ENCODE measurements around the gene SARDH. TPM values are rescaled to one million over a fixed set of nuclear protein-coding genes. Genes with fewer than 3 reads are reported as not detected.

SARDH gene
- total RNA-seq, 1 experiment from 2014 or later, result 5.3 TPM

DNA sequence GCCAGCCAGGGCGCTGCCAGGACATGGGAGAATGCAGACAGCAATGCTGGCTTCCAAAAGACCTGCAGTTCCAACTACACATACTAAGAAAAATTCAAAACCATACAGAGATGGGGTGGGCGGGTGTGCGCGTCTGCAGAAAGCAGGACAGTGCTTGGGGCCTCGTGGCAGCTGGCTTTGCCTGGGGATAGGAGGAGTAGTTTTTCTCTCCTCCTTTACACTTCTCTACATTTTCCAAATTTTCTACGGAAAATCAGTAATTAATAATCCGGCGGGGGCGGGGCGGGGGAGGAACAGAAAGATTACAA lies 43.6 kb upstream of the SARDH start:
- Histone ChIP-seq H4K8ac (replicated peaks; ENCODE audit: insufficient read length, low read depth, low read length) (no peak overlapping the region), H2BK20ac (ENCODE audit: low read depth, low read length, poor library complexity, severe bottlenecking) (no peak overlapping the region), H4K91ac (ENCODE audit: insufficient read length, low read depth, low read length) (no peak overlapping the region), H2BK120ac (ENCODE audit: low read depth, low read length, poor library complexity, severe bottlenecking) (no peak overlapping the region), H2BK15ac (ENCODE audit: low read depth, low read length) (no peak overlapping the region), H3K27ac (ENCODE audit: insufficient read length, low read depth, low read length) (no peak overlapping the region), H3K4me1 (ENCODE audit: insufficient read depth, low read length) (no peaks in the 10 kb centered on the region), H3K9ac (ENCODE audit: extremely low read depth, insufficient read length, low read length) (no peak overlapping the region), H3K9me3 (ENCODE audit: control insufficient read depth, low read depth, low read length) (no peaks in the 10 kb centered on the region), H3T11ph (ENCODE audit: low read length) (no peak overlapping the region), H3K4me2 (ENCODE audit: insufficient read depth, insufficient read length, low read length) (no peak overlapping the region), H3K18ac (ENCODE audit: insufficient read length, low read depth, low read length) (no peak overlapping the region), H3K79me1 (ENCODE audit: insufficient read depth, low read depth, low read length, poor library complexity, severe bottlenecking) (no peaks in the 10 kb centered on the region), H3K79me2 (ENCODE audit: insufficient read depth, low read length) (no peaks in the 10 kb centered on the region), H3K23me2 (ENCODE audit: insufficient read length, low read depth, low read length, poor library complexity, severe bottlenecking) (no peaks in the 10 kb centered on the region), H4K5ac (ENCODE audit: insufficient read length, low read depth, low read length) (no peak overlapping the region), H2AFZ (ENCODE audit: low read length) (no peak overlapping the region), H3K14ac (ENCODE audit: insufficient read depth, low read length) (no peak overlapping the region), H2BK12ac (ENCODE audit: insufficient read length, low read depth, low read length) (no peak overlapping the region), H2AK5ac (ENCODE audit: insufficient read length, low read length) (no peak overlapping the region), H2BK5ac (ENCODE audit: insufficient read length, low read length) (no peak overlapping the region), H3K4ac (ENCODE audit: low read depth, low read length) (no peak overlapping the region), H3K23ac (ENCODE audit: insufficient read length, low read depth, low read length) (no peak overlapping the region), H4K20me1 (ENCODE audit: control insufficient read depth, insufficient read depth, insufficient read length) (no peaks in the 10 kb centered on the region), H3K27me3 (ENCODE audit: insufficient read depth, low read length) (no peaks in the 10 kb centered on the region), H3K56ac (ENCODE audit: insufficient read length, low read depth, low read length) (no peak overlapping the region)
- no peak overlapping the region for H3K4me3 Mint-ChIP-seq
- DNase-seq, result no peak
- H3K27me3 Mint-ChIP-seq (ENCODE audit: low read depth), result no peaks in the 10 kb centered on the region
- no CpG with 5 or more reads among the region's 10 CpGs for WGBS (ENCODE audit: extremely low coverage, insufficient read length, low lambda C conversion rate)
- peaks cover 0 to under 1% of the 10 kb centered on the region in 2 experiments; a peak in 1 of 4 replicates for H3K4me1 Mint-ChIP-seq
- TF ChIP-seq, protein P1, sequence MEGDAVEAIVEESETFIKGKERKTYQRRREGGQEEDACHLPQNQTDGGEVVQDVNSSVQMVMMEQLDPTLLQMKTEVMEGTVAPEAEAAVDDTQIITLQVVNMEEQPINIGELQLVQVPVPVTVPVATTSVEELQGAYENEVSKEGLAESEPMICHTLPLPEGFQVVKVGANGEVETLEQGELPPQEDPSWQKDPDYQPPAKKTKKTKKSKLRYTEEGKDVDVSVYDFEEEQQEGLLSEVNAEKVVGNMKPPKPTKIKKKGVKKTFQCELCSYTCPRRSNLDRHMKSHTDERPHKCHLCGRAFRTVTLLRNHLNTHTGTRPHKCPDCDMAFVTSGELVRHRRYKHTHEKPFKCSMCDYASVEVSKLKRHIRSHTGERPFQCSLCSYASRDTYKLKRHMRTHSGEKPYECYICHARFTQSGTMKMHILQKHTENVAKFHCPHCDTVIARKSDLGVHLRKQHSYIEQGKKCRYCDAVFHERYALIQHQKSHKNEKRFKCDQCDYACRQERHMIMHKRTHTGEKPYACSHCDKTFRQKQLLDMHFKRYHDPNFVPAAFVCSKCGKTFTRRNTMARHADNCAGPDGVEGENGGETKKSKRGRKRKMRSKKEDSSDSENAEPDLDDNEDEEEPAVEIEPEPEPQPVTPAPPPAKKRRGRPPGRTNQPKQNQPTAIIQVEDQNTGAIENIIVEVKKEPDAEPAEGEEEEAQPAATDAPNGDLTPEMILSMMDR (conservative IDR thresholded peaks at IDR 0.05), result no peak
- H3K27ac Mint-ChIP-seq, result no peak overlapping the region
- no peaks in the 10 kb centered on the region for H3K9me3 Mint-ChIP-seq
- peaks cover 10 to 62% (median 47%) of the 10 kb centered on the region in 3 experiments for H3K36me3 Mint-ChIP-seq (ENCODE audit: insufficient read depth in 1 of 3, low read depth in 3 of 3)

All from H9 (cell line).